Islet of Langerhans (tissue), 1 donor: ENCODE measurements around the gene TSHZ3.

Experiments
- FAIRE-seq: peaks from one replicate; lab custom pipeline; 2011; peaks lifted over from hg19 to GRCh38; lab: Jason Lieb, UNC

Gene TSHZ3

DNA sequence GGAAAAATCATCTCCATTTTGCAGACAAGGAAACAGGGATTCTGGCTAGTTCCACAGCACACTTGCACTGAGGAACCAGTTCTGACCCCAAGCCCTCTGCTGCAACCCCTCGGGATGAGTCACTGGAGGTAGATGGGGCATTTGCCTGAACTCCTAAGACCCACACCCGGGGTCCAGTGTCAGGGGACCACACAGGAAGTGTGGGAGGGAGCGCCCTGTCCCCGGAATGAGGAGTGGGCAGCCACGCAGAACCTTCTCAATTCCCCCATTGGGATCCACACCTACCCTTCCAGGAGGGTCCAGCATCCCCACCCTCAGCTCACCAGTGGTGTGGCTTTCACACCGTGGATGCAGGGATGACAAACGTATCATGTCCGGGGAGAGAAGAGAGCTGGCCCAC lies 62.7 kb downstream of the TSHZ3 start:
- FAIRE-seq: no peak

DNA sequence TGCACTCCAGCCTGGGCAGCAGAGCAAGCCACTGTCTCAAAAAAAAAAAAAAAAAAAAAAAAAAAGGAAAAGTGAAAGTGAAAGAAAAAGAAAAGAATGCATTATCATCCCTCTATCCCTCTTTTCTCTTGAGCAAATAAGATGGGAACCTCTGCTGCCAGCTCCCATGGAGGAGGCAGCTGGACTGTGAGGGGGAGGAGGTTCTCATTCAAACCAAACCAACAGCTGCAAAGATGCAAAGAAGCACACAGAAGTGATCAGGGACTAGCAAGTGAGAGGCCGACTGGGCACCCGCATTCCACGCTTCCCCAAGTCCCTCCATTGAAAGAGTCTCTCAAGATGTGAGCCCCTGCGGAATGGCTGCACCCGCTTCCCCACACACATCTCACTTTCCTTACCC lies 63.5 kb downstream of the TSHZ3 start:
- no peak for FAIRE-seq

DNA sequence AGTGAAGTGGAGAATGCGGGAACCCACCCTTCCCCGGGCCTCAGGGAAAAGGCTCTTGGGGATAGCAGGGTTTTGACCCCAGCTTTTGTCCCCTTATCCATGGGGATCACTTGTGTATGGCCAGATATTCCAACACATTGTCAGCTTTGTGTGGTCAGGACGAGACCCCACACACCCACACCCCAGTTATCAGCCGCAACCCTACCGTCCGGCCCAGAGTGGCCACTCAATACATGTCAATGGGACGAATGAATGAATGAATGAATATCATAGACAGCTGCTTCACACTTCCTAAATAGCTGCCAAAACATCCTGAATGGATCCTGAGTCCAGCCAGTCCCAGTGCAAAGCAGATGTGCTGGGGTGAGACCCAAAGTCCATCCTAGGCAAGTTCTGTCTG lies 64.6 kb downstream of the TSHZ3 start:
- no peak for FAIRE-seq

DNA sequence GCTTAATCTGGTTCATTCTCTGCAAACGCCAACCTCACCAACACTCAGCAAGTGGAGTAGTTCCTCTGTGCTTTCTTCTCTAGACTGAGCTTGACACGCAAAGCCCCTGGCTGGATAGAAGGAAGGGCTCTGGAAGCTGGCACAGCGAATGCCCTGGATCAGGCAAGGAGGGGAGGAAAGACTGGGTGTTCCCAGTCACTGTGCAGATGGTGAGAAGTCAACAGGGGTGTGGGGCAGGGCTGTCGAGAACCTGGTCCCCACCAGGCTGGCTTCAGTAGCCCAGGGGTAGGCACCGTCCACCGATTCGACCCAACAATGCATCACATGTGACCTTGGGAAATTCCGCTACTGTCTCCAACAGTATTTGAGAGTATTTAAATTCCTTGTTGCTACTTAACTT lies 65.5 kb downstream of the TSHZ3 start:
- no peak for FAIRE-seq

DNA sequence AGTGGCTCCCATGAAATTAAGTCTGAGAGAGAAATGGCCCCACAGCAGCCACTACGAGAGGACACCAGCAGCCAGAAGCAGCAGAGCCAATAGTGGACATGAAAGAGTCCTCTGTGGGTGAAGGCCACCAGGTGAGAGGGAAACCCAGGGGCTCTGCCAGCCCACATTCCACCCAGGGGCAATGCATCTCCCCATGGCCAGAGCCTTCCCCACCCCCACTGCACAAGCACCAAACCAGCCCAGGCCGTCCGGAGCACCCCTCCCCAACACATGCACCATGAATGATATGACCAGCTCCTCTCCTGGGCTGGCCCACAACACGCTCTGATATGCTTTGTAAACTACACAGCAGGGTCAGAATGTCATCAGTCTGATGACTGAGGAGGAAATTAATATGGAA lies 66.9 kb downstream of the TSHZ3 start:
- FAIRE-seq: no peak

DNA sequence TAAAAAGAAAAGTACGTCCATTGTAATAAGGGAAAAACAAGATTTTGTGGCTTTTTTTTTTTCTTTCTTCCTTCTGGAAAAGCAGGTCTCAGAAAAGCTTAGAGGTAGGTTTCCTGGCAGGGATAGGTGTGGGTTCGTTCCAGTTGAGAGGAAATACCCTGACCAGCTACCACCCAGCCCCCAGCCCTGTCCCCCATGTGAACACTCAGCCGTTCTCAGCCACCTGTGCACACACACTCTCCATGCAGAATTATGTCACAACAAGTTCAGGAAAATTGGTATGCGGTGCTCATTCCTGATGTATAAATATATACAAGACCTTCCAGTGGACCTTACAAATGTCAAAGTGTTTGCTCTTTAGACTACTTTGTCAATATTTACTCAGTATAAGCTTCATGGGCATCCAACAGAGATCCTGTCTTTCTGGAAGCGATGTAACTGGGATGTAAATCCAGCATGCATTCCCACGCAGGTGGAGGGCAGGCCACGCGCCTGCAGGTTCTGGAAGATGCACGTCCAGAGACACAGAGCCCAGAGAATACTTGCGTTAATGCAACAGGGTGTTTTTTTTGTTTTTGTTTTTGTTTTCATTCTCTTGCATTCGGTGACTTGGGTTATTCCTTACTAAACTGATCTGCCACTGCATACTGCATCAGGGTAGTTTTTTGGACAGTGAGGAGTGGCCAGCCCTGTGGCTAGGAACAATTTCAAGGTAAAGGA lies 68.8 kb downstream of the TSHZ3 start:
- no peak for FAIRE-seq

DNA sequence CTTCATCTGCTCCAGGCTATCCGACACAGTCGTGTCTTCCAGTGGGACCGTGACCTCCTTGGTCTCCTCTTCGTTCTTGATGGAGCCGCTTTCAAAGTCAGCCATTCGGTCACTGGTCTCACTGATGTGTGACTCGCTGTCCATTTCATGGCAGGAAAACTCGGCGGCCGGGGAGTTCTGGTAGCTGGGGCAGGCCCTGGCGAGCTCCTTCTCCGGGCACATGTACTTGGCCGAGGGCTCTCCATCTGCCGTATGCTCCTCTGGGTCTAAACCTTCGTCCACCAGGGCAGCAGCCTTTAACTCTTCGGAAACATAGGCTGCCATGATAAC lies 69.8 kb downstream of the TSHZ3 start:
- FAIRE-seq: no peak

DNA sequence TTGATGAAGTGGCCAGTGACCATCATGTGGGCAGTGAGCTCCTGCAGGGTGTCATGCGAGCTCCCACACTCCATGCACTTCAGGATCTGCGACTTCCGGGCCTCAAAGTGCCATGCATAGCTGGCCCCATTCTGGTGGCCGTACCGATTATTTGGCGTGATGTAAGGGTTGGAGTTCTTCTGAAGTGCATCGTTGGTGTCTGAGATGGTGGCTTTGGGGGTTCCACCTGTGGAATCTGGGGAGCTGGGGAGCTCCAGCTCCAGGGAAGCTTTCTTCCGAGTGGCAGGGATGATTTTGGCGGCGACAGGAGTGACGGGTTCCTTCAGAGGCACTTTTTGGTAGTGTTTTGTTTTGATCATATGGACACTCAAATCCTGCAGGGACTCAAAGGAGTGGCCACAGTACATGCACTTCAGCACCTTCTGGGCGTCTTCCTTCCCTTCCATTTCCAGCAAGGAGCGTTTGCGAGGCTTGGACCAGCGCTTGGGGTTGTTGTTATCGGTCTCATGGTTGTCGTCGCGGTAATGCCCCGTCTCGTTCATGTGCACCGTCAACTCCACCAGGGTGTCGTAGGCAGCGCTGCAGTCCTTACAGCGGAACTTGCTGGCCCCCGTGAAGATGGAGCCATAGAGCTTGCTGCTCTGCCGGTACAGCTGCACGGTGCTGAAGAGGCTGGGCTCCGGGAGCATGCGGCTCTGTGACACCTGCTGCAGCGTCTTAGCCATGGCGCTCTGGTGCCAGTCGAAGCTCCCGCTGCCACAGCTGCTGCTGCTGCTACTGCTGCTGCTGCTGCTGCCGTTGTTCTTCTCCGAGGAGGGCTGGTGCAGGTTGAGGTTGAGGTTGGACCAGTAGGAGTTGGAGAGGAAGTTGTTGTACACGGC lies 70.4 kb downstream of the TSHZ3 start:
- no peak for FAIRE-seq

DNA sequence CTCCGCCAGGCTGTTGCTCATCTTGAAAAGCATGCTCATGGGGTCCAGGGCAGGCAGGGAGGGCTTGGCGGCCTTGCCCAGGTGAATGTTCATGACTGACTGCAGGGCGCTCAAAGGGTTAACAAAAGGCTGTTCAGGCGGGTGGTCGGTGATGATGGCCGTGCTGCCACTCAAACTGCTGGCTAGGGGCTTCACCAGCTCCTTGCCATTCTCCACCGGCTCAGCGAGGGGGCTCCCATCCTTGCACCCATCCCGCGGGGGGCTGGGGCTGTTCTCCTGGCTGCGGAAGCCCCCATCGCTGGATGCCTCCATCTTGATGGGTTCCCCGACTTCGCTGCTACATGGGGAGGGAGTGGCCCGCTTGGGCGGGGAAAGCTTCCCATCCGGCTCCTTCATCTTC lies 71.7 kb downstream of the TSHZ3 start:
- FAIRE-seq: no peak

DNA sequence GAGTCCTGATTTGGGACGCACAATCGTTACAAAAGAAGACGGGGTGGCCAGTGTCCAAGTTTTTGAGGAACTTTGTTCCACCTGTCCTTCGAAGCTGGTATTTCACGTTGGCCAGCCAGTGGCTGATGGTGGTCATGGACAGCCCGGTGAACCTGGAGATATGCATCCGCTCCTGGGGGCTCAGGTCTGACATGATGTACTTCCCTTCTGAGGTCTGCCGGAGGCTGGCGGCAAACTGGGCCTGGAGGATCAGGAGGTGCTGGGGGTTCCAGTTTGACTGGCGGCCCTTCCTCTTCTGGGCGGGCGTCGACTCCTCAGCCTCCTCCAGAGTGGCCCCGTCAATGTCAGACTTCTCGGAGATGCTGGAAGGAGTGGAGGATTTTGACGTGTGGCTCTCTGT lies 72.4 kb downstream of the TSHZ3 start:
- no peak for FAIRE-seq

DNA sequence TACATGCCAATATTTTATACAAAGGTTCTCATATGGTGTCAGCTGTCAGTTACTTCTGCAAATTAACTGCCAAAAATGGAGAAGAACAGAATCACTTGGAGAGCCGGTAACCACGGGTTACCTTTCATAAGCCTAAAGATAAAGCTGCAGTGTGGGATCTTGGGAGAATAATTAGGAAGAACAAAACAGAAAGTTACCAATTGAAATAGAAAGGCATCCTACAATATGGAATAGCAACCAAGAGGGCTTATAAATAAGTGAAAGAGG lies 74.2 kb downstream of the TSHZ3 start:
- FAIRE-seq: no peak

DNA sequence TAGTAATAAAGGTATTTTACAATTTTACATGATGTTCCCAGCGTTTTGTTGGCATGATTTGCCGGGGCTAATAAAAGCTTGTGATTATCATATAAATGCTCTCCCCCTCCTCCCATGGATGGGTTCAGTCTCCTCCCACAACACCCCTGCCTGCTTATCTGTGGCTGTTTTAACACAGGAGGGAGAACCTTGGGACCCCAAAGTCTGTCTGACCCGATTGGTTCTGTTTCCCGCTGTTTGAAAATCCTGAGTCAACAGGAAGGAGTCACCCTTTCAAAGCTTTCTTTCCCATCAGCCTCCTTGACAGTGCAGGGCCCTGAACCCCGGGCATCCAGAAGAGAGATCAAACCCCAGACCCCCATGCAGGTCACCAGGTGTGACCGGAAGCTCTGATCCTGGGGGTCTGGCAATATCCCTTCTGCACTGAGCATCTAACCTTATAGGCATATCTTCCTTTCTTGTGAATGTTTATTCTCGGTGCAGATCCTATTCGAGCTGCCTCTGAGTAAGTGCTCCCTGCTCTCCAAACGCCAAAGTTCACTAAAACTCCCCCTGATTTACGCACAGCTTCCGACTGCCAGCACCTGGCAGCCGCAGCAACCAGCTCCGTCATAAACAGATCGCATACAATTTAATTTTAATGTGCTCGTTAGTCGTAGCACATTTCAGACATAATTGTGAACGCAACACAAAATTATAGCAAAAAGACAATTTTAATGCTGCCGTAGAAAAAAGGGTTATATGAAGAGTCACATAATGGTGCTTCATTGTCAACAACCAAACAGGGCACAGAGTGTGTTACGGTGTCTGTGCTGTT lies 74.8 kb downstream of the TSHZ3 start:
- FAIRE-seq: no peak

DNA sequence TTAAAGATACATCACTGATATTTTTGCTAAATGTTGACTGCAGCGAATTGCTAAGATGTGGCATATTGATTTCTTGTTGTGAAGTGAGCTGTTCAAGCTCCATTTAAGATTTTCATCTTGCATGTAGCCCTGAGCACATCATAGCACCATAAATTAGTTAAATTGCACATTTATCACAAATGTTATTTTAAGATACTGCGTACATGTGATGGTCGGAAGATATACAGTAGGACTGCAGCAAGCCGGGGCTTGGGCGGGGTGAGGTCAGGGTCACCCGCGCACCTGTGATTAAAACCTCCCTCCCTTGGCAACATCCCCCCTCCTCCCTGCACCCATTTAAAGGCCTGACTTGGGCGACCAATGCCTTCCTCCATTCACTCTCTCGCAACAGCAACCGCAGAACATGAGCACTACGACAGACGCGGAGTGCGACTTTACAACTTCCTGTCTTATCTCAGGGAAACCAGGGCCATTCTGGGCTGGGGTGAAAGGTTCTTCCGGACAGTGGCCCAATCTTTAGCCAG lies 76.6 kb downstream of the TSHZ3 start:
- no peak for FAIRE-seq

DNA sequence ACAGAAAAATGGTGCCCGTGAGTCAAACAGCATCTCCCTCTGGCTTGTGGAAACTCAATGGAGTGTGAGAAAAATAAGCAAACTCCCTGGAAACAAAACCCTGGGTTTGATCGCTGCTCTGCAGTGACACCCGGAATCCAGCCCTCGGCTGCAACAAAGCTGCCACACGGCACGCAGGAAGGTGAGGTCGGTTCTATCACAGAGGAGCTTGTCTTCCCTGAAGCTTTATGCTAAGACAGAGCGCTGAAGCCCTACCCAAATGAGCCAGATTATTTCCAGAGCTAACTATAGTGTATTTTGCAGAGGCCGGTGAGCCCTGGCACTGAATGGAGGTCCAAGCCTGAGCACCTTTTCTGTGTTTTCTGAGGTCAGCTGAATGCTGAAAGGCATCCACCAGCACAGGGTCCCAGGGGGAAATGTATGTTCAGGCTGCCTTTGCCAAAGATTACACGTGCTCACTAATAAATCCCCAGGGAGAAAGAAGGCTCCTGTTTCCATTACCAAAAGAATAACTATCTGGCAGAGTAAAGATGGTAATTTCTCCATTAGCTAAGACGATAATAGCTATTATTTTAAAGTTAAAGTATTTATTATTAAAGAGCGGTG lies 77.8 kb downstream of the TSHZ3 start:
- no peak for FAIRE-seq

DNA sequence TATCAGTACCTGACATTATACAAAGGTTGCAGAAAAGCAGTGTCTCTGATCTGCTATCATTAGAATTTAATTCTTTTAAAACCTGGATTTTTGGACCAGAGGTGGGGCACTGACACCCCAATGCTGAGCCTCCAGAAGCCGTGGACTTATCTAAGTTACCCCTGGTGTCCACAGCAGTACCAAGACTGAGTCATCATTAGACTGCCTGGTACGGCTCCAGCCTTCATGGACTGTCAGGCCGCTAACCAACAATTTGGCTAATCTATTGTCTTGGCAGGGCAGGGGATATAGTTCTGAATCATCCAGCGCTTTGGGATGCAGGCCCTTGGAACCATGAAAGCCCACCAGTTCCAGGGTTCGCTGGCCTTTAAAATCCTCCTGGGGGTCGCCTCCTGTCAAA lies 78.3 kb downstream of the TSHZ3 start:
- FAIRE-seq: no peak

DNA sequence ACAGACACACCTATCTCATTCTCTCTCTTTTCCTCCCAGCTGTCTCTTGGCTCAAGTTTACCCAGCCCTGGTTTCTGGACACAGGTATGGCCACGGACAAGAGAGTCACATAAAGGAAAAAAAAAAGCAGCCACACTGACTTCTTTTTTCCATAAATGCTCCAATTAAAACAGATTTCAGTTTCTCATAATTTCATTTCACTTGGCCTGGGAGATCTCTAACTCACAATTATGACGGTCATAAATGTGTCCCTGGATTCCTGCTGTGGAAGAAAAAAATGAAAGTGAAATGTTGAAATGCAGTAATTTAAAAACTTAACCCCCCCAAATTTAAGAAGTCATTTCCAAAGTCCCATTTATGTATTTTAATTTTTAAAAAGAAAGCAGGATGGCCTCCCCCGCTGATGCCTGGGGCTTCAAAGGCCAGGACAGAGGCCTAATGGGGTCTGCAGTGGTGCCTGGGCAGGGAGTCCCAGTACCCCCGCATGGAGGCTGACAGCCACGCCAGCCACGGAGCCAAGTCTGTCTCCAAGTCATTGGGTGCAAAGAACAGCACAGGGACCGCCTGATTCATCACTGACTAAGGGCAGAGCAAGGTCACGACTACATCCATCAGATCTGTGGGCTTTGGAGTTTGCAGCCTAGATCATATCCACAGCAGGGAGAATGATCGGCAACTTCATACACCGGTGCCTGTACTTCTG lies 79.7 kb downstream of the TSHZ3 start:
- FAIRE-seq: peak; percentile 96

DNA sequence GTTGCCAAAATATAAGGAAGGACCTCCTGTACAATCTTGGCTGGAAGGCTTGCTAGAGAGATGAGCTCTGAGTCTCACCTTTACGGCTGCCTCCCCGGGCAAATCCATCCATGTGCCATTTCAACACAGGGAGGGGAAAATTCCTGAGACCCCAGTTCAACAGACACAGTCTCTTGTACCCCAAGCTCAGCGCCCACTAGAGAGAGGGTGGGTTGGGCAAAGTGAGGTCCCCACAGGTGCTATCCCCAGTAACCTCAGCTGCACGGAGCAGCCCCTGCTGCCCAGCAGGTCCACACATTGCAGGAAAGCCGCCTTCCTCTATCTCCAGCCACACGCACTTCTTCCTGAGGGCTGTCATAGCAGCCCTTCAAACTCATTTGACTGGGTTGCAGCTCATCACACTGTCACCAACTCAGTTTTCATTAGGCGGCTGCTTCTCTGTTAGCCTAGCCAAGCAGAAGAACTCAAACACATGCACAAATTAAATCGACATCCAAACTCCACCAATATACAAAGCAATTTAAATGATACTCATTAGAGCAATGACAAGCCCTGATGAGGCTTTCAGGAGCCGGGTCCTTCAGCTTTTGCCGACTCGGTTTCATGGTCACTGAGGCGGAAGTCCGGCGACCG lies 80.4 kb downstream of the TSHZ3 start:
- FAIRE-seq: no peak

DNA sequence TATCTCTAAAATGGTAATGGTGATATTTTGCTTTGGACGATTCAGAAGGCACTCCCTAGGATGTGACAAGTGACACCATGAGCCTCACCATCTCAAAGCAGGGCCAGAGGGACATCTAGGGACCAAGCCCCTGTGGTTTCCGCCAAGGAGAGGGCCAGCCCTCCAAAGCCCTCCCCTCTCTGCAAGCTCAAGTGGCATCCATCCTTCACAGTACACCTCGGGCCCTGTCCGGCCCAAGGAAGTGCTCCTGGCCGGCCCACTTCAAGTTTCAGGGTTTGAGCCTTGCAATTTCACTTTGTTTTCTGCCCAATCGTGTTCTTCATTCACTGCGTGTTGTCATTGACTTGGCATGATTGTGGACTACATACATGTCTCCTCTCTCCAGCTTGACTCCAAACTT lies 82.5 kb downstream of the TSHZ3 start:
- FAIRE-seq: no peak

DNA sequence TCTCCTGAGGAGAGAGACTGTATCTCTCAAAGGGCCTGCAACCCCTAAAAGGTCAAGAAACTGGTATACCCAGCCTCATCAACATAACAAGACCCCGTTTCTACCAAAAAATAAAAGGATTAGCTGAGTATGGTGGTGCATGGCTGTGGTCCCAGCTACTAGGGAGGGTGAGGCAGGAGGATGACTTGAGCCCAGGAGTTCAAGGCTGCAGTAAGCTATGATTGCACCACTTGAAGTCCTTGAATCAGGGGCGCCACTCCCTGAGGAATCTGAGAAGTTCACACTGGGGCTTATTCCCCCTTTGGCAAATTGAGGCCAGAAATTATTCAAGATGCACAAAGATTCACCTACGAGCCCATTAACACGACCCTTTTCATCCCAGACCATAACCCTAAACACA lies 83.0 kb downstream of the TSHZ3 start:
- no peak for FAIRE-seq

DNA sequence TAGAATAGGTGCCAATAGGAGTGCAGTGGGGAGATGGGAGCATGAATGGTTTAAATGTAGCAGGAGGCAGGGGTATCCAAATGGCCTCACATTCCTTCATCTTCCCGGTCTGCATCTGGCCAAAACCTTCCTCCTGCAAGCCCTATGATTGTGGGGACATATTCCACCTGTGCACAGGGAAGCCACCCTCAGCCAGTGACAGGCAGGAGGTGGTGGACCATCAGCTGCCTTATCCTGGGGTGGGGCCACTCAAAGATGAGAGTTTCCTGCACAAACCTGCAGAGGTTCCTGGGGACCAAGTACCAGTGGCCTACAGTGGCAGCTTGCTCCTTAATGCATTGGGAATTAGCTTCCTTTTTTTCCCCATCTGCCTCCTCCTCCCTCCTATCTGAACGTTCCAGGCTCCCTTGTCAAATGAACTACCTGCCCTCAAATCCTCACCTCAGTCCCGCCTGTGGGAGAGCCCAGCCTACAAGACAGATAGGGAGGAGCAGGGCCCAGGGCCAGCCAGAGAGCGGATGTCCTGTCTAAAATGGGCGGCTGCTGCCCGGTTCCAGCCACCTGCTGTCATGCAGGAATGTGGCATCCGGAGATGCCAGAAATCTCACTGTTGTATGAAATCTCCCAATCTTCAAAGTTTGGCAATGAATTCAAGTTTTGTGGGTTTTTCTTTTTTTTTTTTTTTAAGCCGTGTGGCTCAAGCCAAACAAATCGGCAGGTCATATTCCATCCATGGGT lies 85.0 kb downstream of the TSHZ3 start:
- no peak for FAIRE-seq

DNA sequence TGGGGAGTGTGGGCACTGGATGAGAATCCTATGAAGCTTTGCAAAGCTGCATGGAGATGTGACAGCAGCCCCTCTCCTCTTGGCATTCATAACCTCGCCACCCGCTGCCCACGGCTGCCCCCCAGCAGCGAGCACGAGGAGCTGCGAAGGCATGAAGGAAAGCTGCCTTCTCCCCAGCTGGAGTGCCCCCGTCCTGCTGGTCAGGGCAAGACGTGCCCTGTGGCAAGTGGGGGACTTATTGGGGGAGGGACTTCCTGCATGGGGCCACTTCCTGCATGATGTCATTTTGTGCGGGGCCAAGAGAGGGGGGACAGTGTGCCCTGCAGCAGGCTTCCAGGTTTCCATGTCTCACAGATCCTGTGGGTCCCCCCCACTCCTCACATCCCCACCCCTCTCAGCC lies 85.9 kb downstream of the TSHZ3 start:
- FAIRE-seq: no peak
